Measurements from ENCODE around the gene EPPIN. TPM values are rescaled to one million over a fixed set of nuclear protein-coding genes. Genes with fewer than 3 reads are reported as not detected.

EPPIN gene
- total RNA-seq, 1 donor from 2014 or later, result not detected

Other genes starting within 250 kb of the EPPIN start
- not detected for gene RBPJL, start 240.6 kb downstream of the EPPIN start, total RNA-seq
- 0.16 TPM for gene MATN4, start 239.1 kb downstream of the EPPIN start, total RNA-seq
- 99.1 TPM for gene SDC4, start 199.0 kb downstream of the EPPIN start, total RNA-seq
- gene SYS1, start 184.2 kb downstream of the EPPIN start, total RNA-seq, result 13.7 TPM
- gene TP53TG5, start 169.1 kb downstream of the EPPIN start, total RNA-seq, result 0.36 TPM
- gene DBNDD2, start 139.1 kb downstream of the EPPIN start, total RNA-seq, result 22.6 TPM
- 43.0 TPM for gene PIGT, start 131.3 kb downstream of the EPPIN start, total RNA-seq
- 37.9 TPM for gene WFDC2, start 77.6 kb downstream of the EPPIN start, total RNA-seq
- gene SPINT3, start 31.8 kb downstream of the EPPIN start, total RNA-seq, result not detected
- gene WFDC6, start 7.9 kb downstream of the EPPIN start, total RNA-seq, result not detected
- not detected for gene WFDC8, start 31.9 kb upstream of the EPPIN start, total RNA-seq
- not detected for gene WFDC10A, start 82.3 kb upstream of the EPPIN start, total RNA-seq
- gene WFDC9, start 83.9 kb upstream of the EPPIN start, total RNA-seq, result not detected
- not detected for gene WFDC11, start 122.8 kb upstream of the EPPIN start, total RNA-seq
- not detected for gene WFDC13, start 154.6 kb upstream of the EPPIN start, total RNA-seq
- gene WFDC10B, start 157.6 kb upstream of the EPPIN start, total RNA-seq, result not detected
- not detected for gene SPINT4, start 174.9 kb upstream of the EPPIN start, total RNA-seq
- not detected for gene WFDC3, start 244.5 kb upstream of the EPPIN start, total RNA-seq
- gene DNTTIP1, start 244.6 kb upstream of the EPPIN start, total RNA-seq, result 15.8 TPM